ENCODE data around the gene ZSWIM5.
"Not testable (repeated sequence)": the region's sequence is repeated elsewhere in the genome, so short reads cannot be mapped to it uniquely, and the experiment has no call there.

ZSWIM5 gene

GRCh38 chr1:45004281-45004920 lies 202.0 kb downstream of the ZSWIM5 start:
- DNase-seq (ENCODE audit: low read depth, low spot score), result no peak

GRCh38 chr1:45003741-45004140 lies 202.7 kb downstream of the ZSWIM5 start:
- DNase-seq (ENCODE audit: low read depth, low spot score), result no peak

GRCh38 chr1:45002650-45003645 lies 203.5 kb downstream of the ZSWIM5 start:
- DNase-seq (ENCODE audit: low read depth, low spot score), result no peak

GRCh38 chr1:45001576-45001975 lies 204.8 kb downstream of the ZSWIM5 start:
- DNase-seq (ENCODE audit: low read depth, low spot score), result not testable (repeated sequence)

GRCh38 chr1:45001011-45001481 lies 205.4 kb downstream of the ZSWIM5 start:
- DNase-seq (ENCODE audit: low read depth, low spot score), result no peak

- no peak for DNase-seq (ENCODE audit: low read depth, low spot score)
Observed at GRCh38 chr1:44999232-44999631, 207.2 kb downstream of the ZSWIM5 start.

- DNase-seq (ENCODE audit: low read depth, low spot score), result no peak
Observed at GRCh38 chr1:44995467-44996238, 210.8 kb downstream of the ZSWIM5 start.

- DNase-seq (ENCODE audit: low read depth, low spot score), result no peak
Observed at GRCh38 chr1:44994309-44994898, 212.0 kb downstream of the ZSWIM5 start.

- DNase-seq (ENCODE audit: low read depth, low spot score), result no peak
Observed at GRCh38 chr1:44988531-44989156, 217.8 kb downstream of the ZSWIM5 start.

GRCh38 chr1:44985747-44986359 lies 220.6 kb downstream of the ZSWIM5 start:
- DNase-seq (ENCODE audit: low read depth, low spot score), result no peak

- not testable (repeated sequence) for DNase-seq (ENCODE audit: low read depth, low spot score)
Observed at GRCh38 chr1:44977372-44977771, 229.0 kb downstream of the ZSWIM5 start.

GRCh38 chr1:44976252-44976651 lies 230.2 kb downstream of the ZSWIM5 start:
- no peak for DNase-seq (ENCODE audit: low read depth, low spot score)

GRCh38 chr1:44973645-44974044 lies 232.8 kb downstream of the ZSWIM5 start:
- DNase-seq (ENCODE audit: low read depth, low spot score), result no peak

- DNase-seq (ENCODE audit: low read depth, low spot score), result no peak
Observed at GRCh38 chr1:44970317-44970716, 236.1 kb downstream of the ZSWIM5 start.
